ENCODE data around the gene IL17RA. TPM values are rescaled to one million over a fixed set of nuclear protein-coding genes. Genes with fewer than 3 reads are reported as not detected.

IL17RA gene
- total and polyA plus RNA-seq, 4 donors, result 9.0 to 45.1 (median 22.6) TPM

GRCh38 chr22:17121233-17122195, 36.7 kb downstream of the IL17RA start, which contains the start of gene TMEM121B:
TMEM121B (minus strand) TSS chr22:17121360; CDS start chr22:17121127, 233 bp downstream.
- Histone ChIP-seq H3K27me3 (ENCODE audit: control insufficient read depth in 3 of 3, insufficient read depth in 3 of 3, low read length in 2 of 3) (peaks cover 4 to 22% (median 17%) of the 10 kb centered on the region in 3 donors), H3K9ac (ENCODE audit: insufficient read depth in 1 of 2, low read length in 2 of 2) (no peak within 1 kb of the TSS), H3K9me3 (ENCODE audit: control insufficient read depth in 4 of 4, insufficient read depth in 3 of 4, low read length in 3 of 4) (peaks cover 0 to 6% (median 0%) of the 10 kb centered on the region in 4 donors), H3K36me3 (ENCODE audit: control insufficient read depth in 4 of 4, insufficient read depth in 4 of 4, low read length in 4 of 4) (no peaks in the 10 kb centered on the region), H3K4me1 (ENCODE audit: control insufficient read depth in 5 of 5, insufficient read depth in 5 of 5, low read length in 5 of 5) (peaks cover 0 to 21% (median 4%) of the 10 kb centered on the region in 5 donors), H3K27ac (ENCODE audit: low read depth in 1 of 2, low read length in 1 of 2) (peak within 1 kb of the TSS in 1 of 2 donors; percentile 54), H3K4me3 (peak within 1 kb of the TSS; percentile 24)
- DNase-seq, result peak; percentile 60 to 71 (median 71)
- WGBS, 2 donors, result 7 to 9% methylated on average over 41 to 69 of the region's 69 CpGs
- peak; percentile 61 for ATAC-seq (ENCODE audit: insufficient read depth, low FRiP score)
- TF ChIP-seq CTCF (IDR thresholded peaks at IDR 0.05; ENCODE audit: control extremely low read depth, extremely low read depth), result no peak

- H3K4me3 ChIP-seq, result no peak overlapping the region
- H3K4me1 ChIP-seq (ENCODE audit: control insufficient read depth in 5 of 5, insufficient read depth in 5 of 5, low read length in 5 of 5), result no peaks in the 10 kb centered on the region
- no peak for TF ChIP-seq CTCF (IDR thresholded peaks at IDR 0.05; ENCODE audit: control extremely low read depth, extremely low read depth)
- no peak overlapping the region for H3K27ac ChIP-seq (ENCODE audit: low read depth in 1 of 2, low read length in 1 of 2)
- DNase-seq (no peak), ATAC-seq (ENCODE audit: insufficient read depth, low FRiP score) (no peak)
- no peaks in the 10 kb centered on the region for H3K27me3 ChIP-seq (ENCODE audit: control insufficient read depth in 3 of 3, insufficient read depth in 3 of 3, low read length in 2 of 3)
- peaks cover 0 to 7% (median 0%) of the 10 kb centered on the region in 4 donors for H3K36me3 ChIP-seq (ENCODE audit: control insufficient read depth in 4 of 4, insufficient read depth in 4 of 4, low read length in 4 of 4)
- H3K9ac ChIP-seq (ENCODE audit: insufficient read depth in 1 of 2, low read length in 2 of 2), result no peak overlapping the region
- no peaks in the 10 kb centered on the region for H3K9me3 ChIP-seq (ENCODE audit: control insufficient read depth in 4 of 4, insufficient read depth in 3 of 4, low read length in 3 of 4)
- 87 to 100% methylated on average over 1 of the region's 1 CpG for WGBS, 2 donors
These were observed 45.4 kb downstream of the IL17RA start for GRCh38 chr22:17130199-17130598.

GRCh38 chr22:17131686-17132085, 46.9 kb downstream of the IL17RA start:
- H3K36me3 ChIP-seq (ENCODE audit: control insufficient read depth in 4 of 4, insufficient read depth in 4 of 4, low read length in 4 of 4), result peaks cover 0 to 13% (median 0%) of the 10 kb centered on the region in 4 donors
- no peaks in the 10 kb centered on the region for H3K27me3 ChIP-seq (ENCODE audit: control insufficient read depth in 3 of 3, insufficient read depth in 3 of 3, low read length in 2 of 3)
- H3K27ac ChIP-seq (ENCODE audit: low read depth in 1 of 2, low read length in 1 of 2), result no peak overlapping the region
- H3K4me1 ChIP-seq (ENCODE audit: control insufficient read depth in 5 of 5, insufficient read depth in 5 of 5, low read length in 5 of 5), result no peaks in the 10 kb centered on the region
- ATAC-seq (ENCODE audit: insufficient read depth, low FRiP score), result no peak
- H3K4me3 ChIP-seq, result no peak overlapping the region
- WGBS, 2 donors, result 65 to 79% methylated on average over 5 of the region's 5 CpGs
- H3K9ac ChIP-seq (ENCODE audit: insufficient read depth in 1 of 2, low read length in 2 of 2), result no peak overlapping the region
- DNase-seq, result no peak
- TF ChIP-seq CTCF (IDR thresholded peaks at IDR 0.05; ENCODE audit: control extremely low read depth, extremely low read depth), result no peak
- no peaks in the 10 kb centered on the region for H3K9me3 ChIP-seq (ENCODE audit: control insufficient read depth in 4 of 4, insufficient read depth in 3 of 4, low read length in 3 of 4)

Data from lung (tissue), 12 donors.